Hepatocyte (in vitro differentiated cells): ENCODE results near the gene ATP13A3. TPM values are rescaled to one million over a fixed set of nuclear protein-coding genes. Genes with fewer than 3 reads are reported as not detected.

Experiments
- DNase-seq: peaks from one replicate; pipeline ENCODE4 v3.0.0-alpha.2; 2016; ENCODE audit warnings: low spot score
- H2AFZ ChIP-seq: fragments of 200-600 bp; sonication (generic); 2 replicates; pipeline ENCODE4 v1.6.0; 2016; ENCODE audit warnings: antibody characterized with exemption, mild to moderate bottlenecking
- H3K27ac ChIP-seq: fragments of 200-600 bp; sonication (generic); 2 replicates; pipeline ENCODE4 v1.5.1; 2016; ENCODE audit warnings: mild to moderate bottlenecking
- H3K27me3 ChIP-seq: fragments of 200-600 bp; sonication (generic); 2 replicates; pipeline ENCODE4 v1.6.1; 2016
- H3K36me3 ChIP-seq: fragments of 200-600 bp; sonication (generic); replicated peaks from 2 replicates; pipeline ENCODE4 v1.5.1; 2016; ENCODE audit warnings: low read depth; ENCODE audit not compliant: insufficient read depth
- H3K4me1 ChIP-seq: fragments of 200-600 bp; sonication (generic); 2 replicates; pipeline ENCODE4 v1.5.1; 2016; ENCODE audit warnings: mild to moderate bottlenecking, moderate library complexity; ENCODE audit not compliant: insufficient read depth
- H3K4me2 ChIP-seq: fragments of 200-600 bp; sonication (generic); 2 replicates; pipeline ENCODE4 v1.6.0; 2016
- H3K4me3 ChIP-seq: fragments of 200-600 bp; sonication (generic); 2 replicates; pipeline ENCODE4 v1.5.1; 2016; ENCODE audit warnings: mild to moderate bottlenecking
- H3K79me2 ChIP-seq: fragments of 200-600 bp; sonication (generic); 2 replicates; pipeline ENCODE4 v1.6.0; 2017; ENCODE audit warnings: mild to moderate bottlenecking
- H3K9me2 ChIP-seq: fragments of 200-600 bp; sonication (generic); replicated peaks from 2 replicates; pipeline ENCODE4 v1.6.0; 2017; ENCODE audit warnings: mild to moderate bottlenecking; ENCODE audit not compliant: insufficient read depth
- H3K9me3 ChIP-seq: fragments of 200-600 bp; sonication (generic); 2 replicates; pipeline ENCODE4 v1.5.1; 2016; ENCODE audit warnings: low read depth, mild to moderate bottlenecking
- H4K20me1 ChIP-seq: fragments of 200-600 bp; sonication (generic); 2 replicates; pipeline ENCODE4 v1.6.0; 2016; ENCODE audit warnings: mild to moderate bottlenecking; ENCODE audit not compliant: insufficient read depth, poor library complexity, severe bottlenecking
- EZH2 ChIP-seq: fragments of 200-600 bp; sonication (generic); IDR thresholded peaks from 2 replicates; pipeline ENCODE4 v1.6.1; 2016; ENCODE audit warnings: antibody characterized with exemption, mild to moderate bottlenecking, borderline replicate concordance
- EZH2phosphoT487 ChIP-seq: fragments of 200-600 bp; sonication (generic); IDR thresholded peaks from one replicate; pipeline ENCODE4 v1.6.1; 2018; ENCODE audit warnings: antibody characterized with exemption, mild to moderate bottlenecking, low read depth, moderate library complexity; ENCODE audit not compliant: unreplicated experiment, severe bottlenecking
- WGBS: methylation state at CpG from one replicate; pipeline ENCODE4 v1.1.6; 2016; ENCODE audit warnings: low lambda C conversion rate; ENCODE audit errors: missing lambda C conversion rate; 5-methylcytosine and 5-hydroxymethylcytosine counted together
- polyA plus RNA-seq: library from polyadenylated mRNA; unstranded; fragments of >200 nt; fragmentation: Nextera tagmentation; extraction: Ambion mirVana; gene quantifications from 2 replicates; pipeline ENCODE4 v1.2.1, GENCODE V29; 2016
- total RNA-seq: library from RNA; depleted of rRNA; stranded (reverse); fragments of >200 nt; gene quantifications from 2 replicates; pipeline ENCODE4 v1.2.3, GENCODE V29; 2014
- TF ChIP-seq, protein P1 (sequence below): fragments of 200-600 bp; sonication (generic); IDR thresholded peaks from 2 replicates; pipeline ENCODE4 v1.5.1; 2016; ENCODE audit warnings: antibody characterized with exemption, mild to moderate bottlenecking; ENCODE audit not compliant: poor library complexity

ATP13A3 gene
- total and polyA plus RNA-seq, 2 experiments from 2014 or later: 18.3 to 131 TPM

DNA sequence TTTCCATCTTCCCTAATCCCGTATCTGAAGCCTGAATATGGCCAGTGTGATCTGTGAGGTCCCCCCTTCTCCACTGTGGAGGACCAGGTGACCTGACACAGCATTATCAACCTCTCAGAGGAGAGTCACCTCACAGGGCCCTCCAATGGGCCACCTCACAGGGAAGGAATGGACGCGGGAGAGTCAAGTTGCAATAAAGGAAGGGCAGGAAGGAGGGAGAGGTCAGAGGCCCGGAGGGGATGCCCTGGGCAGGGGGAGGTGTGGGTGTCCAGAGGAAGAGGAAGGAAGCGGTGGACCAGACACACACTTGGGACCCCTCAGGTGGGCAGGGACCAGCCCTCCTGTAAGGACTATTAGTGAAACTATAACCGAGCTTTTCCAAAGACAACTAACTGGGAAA, 102.6 kb downstream of the ATP13A3 start:
- WGBS: 88% methylated on average over 6 of the region's 6 CpGs
- DNase-seq: no peak
- H3K27me3 ChIP-seq: no peaks in the 10 kb centered on the region

DNA sequence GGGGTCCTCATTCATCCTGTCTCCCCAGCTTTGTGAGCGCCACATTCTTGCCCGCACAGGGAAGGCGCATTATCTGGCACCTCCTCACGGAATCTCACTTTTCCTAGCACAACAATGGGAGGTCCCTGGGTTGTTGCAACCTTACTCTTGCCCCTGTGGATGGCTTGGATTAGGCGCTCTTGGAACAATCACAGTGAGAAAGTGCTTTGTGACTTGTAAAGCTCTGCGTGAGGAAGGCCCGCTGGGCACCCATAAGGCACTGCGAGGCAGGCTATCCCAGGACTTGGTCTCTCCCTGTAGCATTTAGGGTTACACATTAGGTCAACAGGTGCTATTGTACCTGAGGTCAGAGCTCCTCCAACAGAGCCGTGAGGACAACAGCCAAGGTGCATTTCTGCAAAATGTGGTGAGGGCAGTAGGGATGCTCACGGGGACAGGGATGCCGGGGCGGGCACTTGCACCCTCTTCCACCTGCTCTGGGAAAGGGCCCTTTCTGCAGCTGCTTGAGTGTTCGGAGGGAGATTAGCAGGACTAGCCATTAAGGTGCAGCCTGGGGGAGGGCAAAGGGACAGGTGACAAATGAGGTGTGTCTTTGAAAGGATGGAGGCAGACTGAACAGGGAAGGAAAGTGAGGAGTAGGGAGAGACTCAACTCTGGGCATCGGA, 103.4 kb downstream of the ATP13A3 start:
- Histone ChIP-seq H3K27me3 (no peaks in the 10 kb centered on the region), H3K4me1 (no peaks in the 10 kb centered on the region), H3K9me2 (no peaks in the 10 kb centered on the region), H3K79me2 (no peaks in the 10 kb centered on the region), H2AFZ (no peak overlapping the region), H3K27ac (no peak overlapping the region), H4K20me1 (no peaks in the 10 kb centered on the region), H3K4me2 (no peak overlapping the region), H3K9me3 (no peaks in the 10 kb centered on the region), H3K36me3 (no peaks in the 10 kb centered on the region), H3K4me3 (no peak overlapping the region)
- 80% methylated on average over 14 of the region's 14 CpGs for WGBS
- no peak for DNase-seq
- TF ChIP-seq EZH2phosphoT487 (no peak), EZH2 (no peak)
- TF ChIP-seq, protein P1, sequence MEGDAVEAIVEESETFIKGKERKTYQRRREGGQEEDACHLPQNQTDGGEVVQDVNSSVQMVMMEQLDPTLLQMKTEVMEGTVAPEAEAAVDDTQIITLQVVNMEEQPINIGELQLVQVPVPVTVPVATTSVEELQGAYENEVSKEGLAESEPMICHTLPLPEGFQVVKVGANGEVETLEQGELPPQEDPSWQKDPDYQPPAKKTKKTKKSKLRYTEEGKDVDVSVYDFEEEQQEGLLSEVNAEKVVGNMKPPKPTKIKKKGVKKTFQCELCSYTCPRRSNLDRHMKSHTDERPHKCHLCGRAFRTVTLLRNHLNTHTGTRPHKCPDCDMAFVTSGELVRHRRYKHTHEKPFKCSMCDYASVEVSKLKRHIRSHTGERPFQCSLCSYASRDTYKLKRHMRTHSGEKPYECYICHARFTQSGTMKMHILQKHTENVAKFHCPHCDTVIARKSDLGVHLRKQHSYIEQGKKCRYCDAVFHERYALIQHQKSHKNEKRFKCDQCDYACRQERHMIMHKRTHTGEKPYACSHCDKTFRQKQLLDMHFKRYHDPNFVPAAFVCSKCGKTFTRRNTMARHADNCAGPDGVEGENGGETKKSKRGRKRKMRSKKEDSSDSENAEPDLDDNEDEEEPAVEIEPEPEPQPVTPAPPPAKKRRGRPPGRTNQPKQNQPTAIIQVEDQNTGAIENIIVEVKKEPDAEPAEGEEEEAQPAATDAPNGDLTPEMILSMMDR: no peak

More for the DNA sequence above, 102.6 kb downstream of the ATP13A3 start:
- Histone ChIP-seq H3K36me3 (no peaks in the 10 kb centered on the region), H3K4me3 (no peak overlapping the region), H3K4me1 (no peaks in the 10 kb centered on the region), H3K27ac (no peak overlapping the region), H3K79me2 (no peaks in the 10 kb centered on the region), H4K20me1 (no peaks in the 10 kb centered on the region), H3K9me3 (no peaks in the 10 kb centered on the region), H2AFZ (no peak overlapping the region), H3K4me2 (no peak overlapping the region), H3K9me2 (no peaks in the 10 kb centered on the region)
- TF ChIP-seq, protein P1: no peak
- TF ChIP-seq EZH2 (no peak), EZH2phosphoT487 (no peak)

- Histone ChIP-seq H3K36me3 (no peaks in the 10 kb centered on the region), H3K9me3 (no peaks in the 10 kb centered on the region), H3K79me2 (no peaks in the 10 kb centered on the region), H3K4me2 (no peak overlapping the region), H3K9me2 (no peaks in the 10 kb centered on the region), H3K4me1 (no peaks in the 10 kb centered on the region), H3K27me3 (no peaks in the 10 kb centered on the region), H3K27ac (no peak overlapping the region), H3K4me3 (no peak overlapping the region), H2AFZ (no peak overlapping the region), H4K20me1 (no peaks in the 10 kb centered on the region)
- TF ChIP-seq, protein P1: no peak
- TF ChIP-seq EZH2: no peak
- no peak for TF ChIP-seq EZH2phosphoT487
- no peak for DNase-seq
- WGBS: 81% methylated on average over 9 of the region's 9 CpGs
Measured at GRCh38 chr3:194382892-194383223, 103.9 kb downstream of the ATP13A3 start.
